OCI-LY1 (cell line): ENCODE measurements around the gene MMP24OS.

ENCODE experiments used
- H2AFZ ChIP-seq: fragments of 200-600 bp; sonication (generic), shearing (Covaris generic); 2 replicates; pipeline ENCODE4 v1.6.0; 2014; ENCODE audit warnings: antibody characterized with exemption, mild to moderate bottlenecking, low read length
- H3F3A ChIP-seq: fragments of 200-600 bp; sonication (generic), shearing (Covaris generic); 2 replicates; pipeline ENCODE4 v1.6.0; 2014; ENCODE audit warnings: mild to moderate bottlenecking, antibody characterized with exemption, low read length, moderate library complexity; ENCODE audit not compliant: insufficient read depth
- H3K27ac ChIP-seq: fragments of 200-600 bp; sonication (generic); 2 replicates; pipeline ENCODE4 v1.5.1; 2014; ENCODE audit warnings: low read length, mixed run types, mild to moderate bottlenecking, low read depth; ENCODE audit not compliant: poor library complexity, severe bottlenecking
- H3K27me3 ChIP-seq: fragments of 200-600 bp; sonication (generic); 2 replicates; pipeline ENCODE4 v1.6.0; 2014; ENCODE audit warnings: antibody characterized with exemption, mild to moderate bottlenecking, low read length, moderate library complexity; ENCODE audit not compliant: insufficient read depth
- H3K36me3 ChIP-seq: fragments of 200-600 bp; sonication (generic); 2 replicates; pipeline ENCODE4 v1.6.1; 2014; ENCODE audit warnings: mild to moderate bottlenecking, antibody characterized with exemption, low read length, moderate library complexity, mixed read lengths; ENCODE audit not compliant: insufficient read depth
- H3K4me1 ChIP-seq: fragments of 200-600 bp; sonication (generic); 2 replicates; pipeline ENCODE4 v1.5.1; 2014; ENCODE audit warnings: mild to moderate bottlenecking, low read length, moderate library complexity; ENCODE audit not compliant: insufficient read depth, severe bottlenecking
- H3K4me2 ChIP-seq: fragments of 200-600 bp; sonication (generic), shearing (Covaris generic); 2 replicates; pipeline ENCODE4 v1.6.1; 2014; ENCODE audit warnings: low read length
- H3K4me3 ChIP-seq: fragments of 200-600 bp; sonication (generic); 2 replicates; pipeline ENCODE4 v1.5.1; 2014; ENCODE audit warnings: low read length, low read depth, mild to moderate bottlenecking, mixed read lengths; ENCODE audit not compliant: poor library complexity, severe bottlenecking
- H3K79me2 ChIP-seq: fragments of 200-600 bp; shearing (Covaris generic); 2 replicates; pipeline ENCODE4 v1.6.1; 2016; ENCODE audit warnings: mixed run types, low read length, mixed read lengths; ENCODE audit not compliant: insufficient read depth
- H3K9ac ChIP-seq: fragments of 200-600 bp; sonication (generic), shearing (Covaris generic); 2 replicates; pipeline ENCODE4 v1.6.1; 2014; ENCODE audit warnings: mild to moderate bottlenecking, low read length, mixed read lengths
- H3K9me2 ChIP-seq: fragments of 200-600 bp; sonication (generic), shearing (Covaris generic); 2 replicates; pipeline ENCODE4 v1.6.1; 2014; ENCODE audit warnings: low read depth, mild to moderate bottlenecking, low read length, mixed read lengths
- H3K9me3 ChIP-seq: fragments of 200-600 bp; shearing (Covaris generic); 2 replicates; pipeline ENCODE4 v1.6.1; 2014; ENCODE audit warnings: low read length, mixed read lengths
- H4K20me1 ChIP-seq: fragments of 200-600 bp; sonication (generic), shearing (Covaris generic); 2 replicates; pipeline ENCODE4 v1.6.0; 2016; ENCODE audit warnings: mild to moderate bottlenecking, low read length; ENCODE audit not compliant: insufficient read depth
- CTCF ChIP-seq: fragments of 200-600 bp; sonication (generic), shearing (Covaris generic); IDR thresholded peaks from 2 replicates; pipeline ENCODE4 v1.5.1; 2017; ENCODE audit warnings: mild to moderate bottlenecking, antibody characterized with exemption, low read length, moderate library complexity, mixed read lengths
- EZH2 ChIP-seq: fragments of 200-600 bp; sonication (generic), shearing (Covaris generic); IDR thresholded peaks from 2 replicates; pipeline ENCODE4 v1.8.0; 2017; ENCODE audit warnings: borderline replicate concordance, mixed run types, mild to moderate bottlenecking, antibody characterized with exemption, low read length, moderate library complexity, mixed read lengths

The MMP24OS gene

GRCh38 chr20:35314816-35315631, 37.1 kb upstream of the MMP24OS start:
- Histone ChIP-seq H4K20me1 (no peaks in the 10 kb centered on the region), H3K4me2 (no peak overlapping the region), H3K9ac (no peak overlapping the region), H3K4me1 (no peaks in the 10 kb centered on the region), H2AFZ (no peak overlapping the region), H3F3A (no peaks in the 10 kb centered on the region), H3K36me3 (peaks cover 6% of the 10 kb centered on the region; the same call in 1 of the 2 replicates), H3K79me2 (no peaks in the 10 kb centered on the region), H3K9me2 (no peaks in the 10 kb centered on the region), H3K27ac (no peak overlapping the region), H3K27me3 (no peaks in the 10 kb centered on the region), H3K9me3 (no peaks in the 10 kb centered on the region), H3K4me3 (no peak overlapping the region)
- TF ChIP-seq CTCF (no peak), EZH2 (no peak)

- Histone ChIP-seq H3K36me3 (peaks cover 6% of the 10 kb centered on the region; the same call in 1 of the 2 replicates), H3K4me2 (no peak overlapping the region), H4K20me1 (no peaks in the 10 kb centered on the region), H3K27ac (no peak overlapping the region), H3K4me1 (no peaks in the 10 kb centered on the region), H3K27me3 (no peaks in the 10 kb centered on the region), H3K9ac (no peak overlapping the region), H3K9me2 (no peaks in the 10 kb centered on the region), H3K9me3 (no peaks in the 10 kb centered on the region), H3F3A (no peaks in the 10 kb centered on the region), H3K79me2 (no peaks in the 10 kb centered on the region), H2AFZ (no peak overlapping the region), H3K4me3 (no peak overlapping the region)
- no peak for TF ChIP-seq EZH2
- no peak for TF ChIP-seq CTCF
These were observed 34.4 kb upstream of the MMP24OS start for GRCh38 chr20:35312318-35312717.

- no peak overlapping the region for H3K9ac ChIP-seq
- H3K27me3 ChIP-seq, result no peaks in the 10 kb centered on the region
- no peak overlapping the region for H3K4me2 ChIP-seq
- H3K36me3 ChIP-seq, result peaks cover 6% of the 10 kb centered on the region; the same call in 1 of the 2 replicates
- TF ChIP-seq CTCF (no peak), EZH2 (no peak)
- no peak overlapping the region for H3K27ac ChIP-seq
- no peaks in the 10 kb centered on the region for H3K4me1 ChIP-seq
- H3K4me3 ChIP-seq, result no peak overlapping the region
- no peaks in the 10 kb centered on the region for H4K20me1 ChIP-seq
- no peaks in the 10 kb centered on the region for H3K9me2 ChIP-seq
- no peaks in the 10 kb centered on the region for H3F3A ChIP-seq
- H3K79me2 ChIP-seq, result no peaks in the 10 kb centered on the region
- H3K9me3 ChIP-seq, result no peaks in the 10 kb centered on the region
- H2AFZ ChIP-seq, result no peak overlapping the region
These were observed 33.9 kb upstream of the MMP24OS start for GRCh38 chr20:35311822-35312221.
